Activated T-cell treated with anti-CD3 and anti-CD28 coated beads for 1 hour (primary cell): ENCODE results near the gene UPK3A.
A peak's percentile ranks its signal among the peaks of the same experiment; 100 is the strongest.
"Not testable (repeated sequence)": the region's sequence is repeated elsewhere in the genome, so short reads cannot be mapped to it uniquely, and the experiment has no call there.

Source experiments
- DNase-seq: peaks from one replicate; pipeline ENCODE4 v3.0.0-alpha.2; 2020; ENCODE audit warnings: low read depth

Gene UPK3A

DNA sequence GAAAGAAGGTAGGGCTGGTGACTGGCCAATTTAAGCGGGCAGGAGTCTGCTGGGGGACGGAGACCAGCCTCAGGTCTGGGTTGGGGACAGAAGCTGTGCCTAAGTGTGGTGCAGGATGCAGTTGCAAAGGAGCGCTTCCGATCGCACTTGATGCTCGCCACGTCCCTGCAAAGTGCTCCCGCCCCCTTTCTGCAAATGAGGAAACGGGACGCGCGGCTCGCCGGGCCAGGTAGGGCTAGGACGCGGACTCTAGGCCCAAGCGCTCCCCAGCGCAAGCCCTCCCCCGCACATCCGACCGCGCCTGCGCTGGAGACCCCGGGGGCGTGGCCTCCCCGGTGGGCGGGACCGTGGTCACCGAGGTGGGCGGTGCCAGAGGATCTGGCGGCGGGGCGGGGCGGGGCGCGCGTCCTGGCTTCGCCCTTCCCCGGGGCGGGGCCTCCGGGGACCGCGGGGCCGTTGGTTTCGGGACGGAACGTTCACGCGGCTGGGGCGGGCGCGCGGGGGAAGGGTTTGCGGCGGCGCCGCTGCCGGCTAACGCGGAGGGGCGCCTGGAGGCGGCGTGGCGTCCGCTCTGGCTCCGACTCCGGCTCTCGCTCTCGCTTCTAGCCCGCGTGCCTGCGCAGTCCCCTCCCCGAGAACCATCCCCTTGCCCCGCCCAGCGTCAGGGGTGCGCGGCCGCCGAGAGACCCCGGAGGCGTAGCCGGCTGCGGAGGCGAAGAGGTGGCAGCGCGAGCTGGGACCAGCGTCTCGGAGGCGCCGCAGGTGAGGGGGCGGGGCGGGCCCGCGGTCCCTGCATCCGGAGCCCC, 24.9 kb downstream of the UPK3A start, which contains the start of gene FAM118A:
Gene FAM118A, plus strand, starts transcription at position 513 of the 806 bp plus-strand sequence. CDS start 12,446 bp downstream, outside the sequence.
- peak; percentile 97 for DNase-seq

DNA sequence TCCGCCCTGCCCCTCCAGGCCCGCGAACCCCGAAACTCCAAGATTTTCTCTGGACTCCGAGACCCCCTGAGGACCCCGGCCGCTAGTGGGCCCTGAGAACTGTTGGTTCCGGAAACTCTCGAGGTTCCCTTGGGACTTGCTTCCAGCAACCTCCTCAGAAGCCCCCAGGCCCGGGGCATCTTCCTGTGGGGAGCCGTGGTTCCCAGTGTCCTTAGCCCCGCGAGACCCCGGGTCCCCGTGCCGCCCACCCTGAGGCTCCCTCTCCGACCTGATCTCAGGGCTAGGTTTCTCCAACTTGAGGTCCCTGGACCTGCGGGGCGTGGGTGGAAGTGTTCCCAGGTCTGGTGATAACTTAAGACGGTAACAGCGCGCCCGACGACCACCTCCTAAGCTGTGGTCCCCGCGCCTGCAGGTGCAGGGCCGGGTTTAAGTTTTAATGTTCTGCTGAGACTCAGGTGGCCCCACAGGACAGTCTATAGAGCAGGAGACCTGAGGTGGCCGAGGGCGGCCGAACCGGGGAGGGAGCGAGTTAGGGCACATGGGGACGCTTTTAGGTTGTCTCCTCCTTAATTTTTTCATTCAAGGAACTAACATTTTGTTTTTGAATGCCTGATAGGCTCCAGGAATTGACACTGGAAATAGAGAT, 25.7 kb downstream of the UPK3A start:
- no peak for DNase-seq

DNA sequence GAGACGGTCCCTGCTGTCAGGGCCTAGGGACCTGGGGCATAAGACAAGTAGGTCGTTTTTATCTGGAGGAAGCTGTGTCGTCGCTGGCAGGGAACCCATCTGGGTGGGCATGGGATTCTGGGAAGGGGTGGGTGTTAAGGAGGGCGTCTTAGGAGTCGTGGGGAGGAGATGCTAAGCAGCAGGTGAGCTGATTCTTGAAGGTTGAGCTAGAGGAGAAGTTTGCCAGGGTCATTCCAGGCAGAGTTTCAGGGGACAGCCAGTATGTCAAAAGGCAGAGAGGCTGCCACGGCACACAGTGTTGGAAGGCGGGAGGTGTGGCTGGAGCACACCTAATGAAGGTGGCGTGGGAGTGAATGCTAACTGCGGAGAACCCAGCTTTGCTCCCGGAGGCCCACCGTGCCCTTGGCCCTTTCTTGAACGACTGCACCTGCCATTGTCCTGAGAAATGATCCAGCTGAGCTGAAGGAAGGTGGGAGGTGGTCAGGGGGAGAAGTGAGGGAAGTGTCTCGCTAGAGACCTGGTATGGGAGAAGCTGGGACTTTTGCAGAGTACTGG, 26.3 kb downstream of the UPK3A start:
- no peak for DNase-seq

DNA sequence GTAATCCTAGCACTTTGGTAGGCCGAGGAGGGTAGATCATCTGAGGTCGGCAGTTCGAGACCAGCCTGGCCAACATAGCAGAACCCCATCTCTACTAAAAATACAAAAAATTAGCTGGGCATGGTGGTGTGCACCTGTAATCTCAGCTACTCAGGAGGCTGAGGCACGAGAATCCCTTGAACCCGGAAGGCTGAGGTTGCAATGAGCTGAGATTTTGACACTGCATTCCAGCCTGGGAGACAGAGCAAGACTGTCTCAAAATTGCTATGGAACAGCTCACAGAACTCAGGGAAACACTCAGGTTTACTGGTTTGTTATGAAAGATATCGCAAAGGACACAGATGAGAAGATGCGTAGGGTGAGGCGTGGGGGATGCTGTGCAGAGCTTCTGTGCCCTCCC, 27.7 kb downstream of the UPK3A start:
- no peak for DNase-seq

DNA sequence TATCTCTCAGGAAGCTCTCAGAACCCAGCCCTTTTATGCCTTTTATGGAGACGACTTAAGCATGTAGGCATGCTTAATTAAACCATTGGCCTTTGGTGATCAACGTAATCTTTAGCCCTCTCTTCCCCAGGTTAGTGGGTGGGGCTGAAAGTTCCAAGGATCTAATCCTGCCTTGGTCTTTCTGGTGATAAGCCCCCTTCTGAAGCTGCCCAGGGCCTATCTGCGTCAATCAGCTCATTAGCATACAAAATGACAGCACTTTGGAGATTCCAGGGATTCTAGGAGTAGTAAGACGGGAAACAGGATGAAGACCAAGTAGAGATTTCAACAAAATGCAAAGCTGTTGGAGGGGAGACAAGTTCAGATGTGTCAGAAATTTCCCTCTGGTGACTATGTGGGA, 28.1 kb downstream of the UPK3A start:
- DNase-seq = no peak

DNA sequence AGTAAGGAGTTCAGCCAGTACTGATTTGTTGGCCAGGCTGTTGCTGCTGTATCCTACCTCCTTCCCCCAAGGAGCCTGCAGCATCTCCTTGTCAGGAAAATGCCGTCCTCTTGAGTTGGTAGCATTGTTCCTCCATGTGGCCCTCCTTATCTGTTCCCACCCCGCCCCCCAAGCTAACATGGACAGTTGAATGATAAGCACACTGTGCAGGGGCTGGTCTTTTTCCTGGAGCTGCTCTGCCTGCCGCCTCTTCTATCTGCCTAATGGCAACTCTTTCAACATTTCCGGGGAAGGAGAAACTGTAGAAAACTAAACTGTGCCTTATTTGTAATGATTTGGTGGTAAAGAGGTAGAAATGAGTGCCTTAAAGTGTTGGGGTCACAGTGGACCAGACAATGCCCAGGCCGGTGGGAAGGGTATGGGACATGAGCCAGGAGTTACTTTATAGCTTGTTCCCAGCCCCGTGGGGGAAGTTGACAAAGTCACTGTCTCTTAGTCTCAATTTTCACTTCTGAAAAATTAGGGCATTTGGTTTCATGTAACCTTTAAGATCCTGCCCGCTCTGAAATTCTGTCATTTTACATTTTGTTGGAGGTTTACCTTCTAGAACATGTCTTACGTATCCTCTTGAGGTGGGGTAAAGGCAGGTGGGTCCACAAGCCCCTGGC, 29.4 kb downstream of the UPK3A start:
- DNase-seq = no peak

DNA sequence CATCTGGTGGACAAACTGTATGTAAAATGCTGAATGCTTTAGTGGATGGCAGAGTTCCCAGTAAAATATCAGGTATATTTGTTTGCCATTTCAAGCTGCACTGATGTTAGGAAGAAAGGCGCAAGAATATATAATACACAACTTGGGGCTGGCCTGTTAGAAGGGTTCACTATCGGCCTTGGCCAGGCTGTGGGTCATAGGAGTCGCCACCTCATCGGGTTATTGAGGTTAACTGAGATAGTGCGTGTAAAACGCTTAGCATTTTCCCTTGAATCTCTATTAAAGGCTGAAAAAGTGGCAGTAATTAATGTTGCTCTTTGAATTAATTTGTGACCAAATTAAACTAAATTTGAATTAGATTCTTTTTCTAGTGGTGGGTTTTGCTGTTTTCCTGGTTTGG, 30.0 kb downstream of the UPK3A start:
- DNase-seq = no peak

DNA sequence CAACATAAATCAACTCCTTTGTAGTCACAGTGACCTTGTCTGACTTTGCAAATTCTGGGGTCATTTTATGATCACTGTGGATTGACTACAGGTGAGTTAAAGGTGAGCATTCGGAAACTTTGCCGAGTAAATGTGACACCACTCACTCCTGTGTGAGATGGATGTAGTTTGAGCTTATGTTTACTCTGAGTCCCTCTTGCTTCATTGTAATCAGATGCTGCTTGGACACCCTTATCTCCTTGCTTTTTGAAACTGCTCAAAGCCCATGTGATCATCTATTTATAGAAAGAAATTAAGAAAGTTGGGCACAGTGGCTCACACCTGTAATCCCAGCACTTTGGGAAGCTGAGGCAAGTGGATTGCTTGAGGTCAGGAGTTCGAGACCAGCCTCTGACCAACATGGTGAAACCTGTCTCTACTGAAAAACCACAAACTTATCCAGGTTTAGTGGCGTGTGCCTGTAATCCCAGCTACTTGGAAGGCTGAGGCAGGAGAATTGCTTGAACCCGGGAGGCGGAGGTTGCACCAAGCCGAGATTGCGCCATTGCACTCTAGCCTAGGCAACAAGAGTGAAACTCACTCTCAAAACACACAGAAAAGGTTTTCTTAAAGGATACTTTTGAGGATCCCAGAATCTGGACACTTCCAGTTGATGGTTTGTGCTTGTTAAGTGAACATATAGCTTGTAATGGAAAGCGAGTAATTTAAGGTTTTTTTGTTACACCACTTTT, 32.2 kb downstream of the UPK3A start:
- DNase-seq = no peak

DNA sequence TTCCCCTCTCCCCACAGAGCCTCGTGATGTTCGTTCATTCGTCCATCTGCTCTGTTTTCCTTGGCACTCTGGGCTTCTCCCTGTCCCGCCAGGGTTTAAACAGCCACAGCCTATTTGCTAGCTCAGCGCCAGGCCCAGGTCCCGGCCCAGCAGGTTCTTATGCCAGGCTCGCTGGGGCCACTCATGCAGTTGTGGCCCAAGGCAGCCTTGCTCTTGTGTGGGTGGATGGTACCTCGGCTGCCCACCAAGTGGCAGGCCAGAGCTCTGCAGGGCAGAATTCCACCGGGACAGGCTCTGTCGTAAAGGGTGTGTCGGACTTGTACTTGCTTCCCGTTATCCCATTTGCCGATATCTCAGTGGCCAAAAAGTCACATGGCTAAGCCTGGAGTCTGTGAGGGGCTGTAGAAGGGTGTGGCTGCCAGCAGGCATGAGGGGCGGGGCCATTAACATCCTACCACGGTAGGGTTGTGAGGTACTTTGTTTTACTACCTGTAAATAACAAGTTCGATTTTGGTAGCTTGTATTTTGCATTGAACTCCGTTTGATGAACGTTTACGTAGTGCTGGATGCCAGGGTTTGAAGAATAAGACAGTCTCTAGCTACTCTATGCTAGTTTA, 32.9 kb downstream of the UPK3A start:
- no peak for DNase-seq

DNA sequence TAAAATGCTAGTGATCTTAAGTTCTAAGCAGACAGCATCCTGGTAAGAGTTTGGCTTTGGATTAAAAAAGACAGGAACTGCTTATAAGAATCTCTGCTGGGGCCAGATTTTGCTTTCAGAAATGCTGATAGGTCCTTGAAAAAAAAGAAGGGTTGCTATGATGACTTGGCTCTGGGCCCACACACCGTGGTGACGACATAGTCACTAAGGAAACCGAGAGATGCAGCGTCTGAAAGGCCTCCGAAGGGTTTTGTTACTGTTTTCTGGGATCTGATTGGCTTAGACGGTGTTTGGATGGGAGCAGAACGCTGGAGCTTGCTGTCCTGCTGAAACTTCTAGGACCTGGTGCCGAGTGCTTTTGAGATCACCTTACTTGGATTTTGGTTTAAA, 33.4 kb downstream of the UPK3A start:
- DNase-seq = peak; percentile 83

DNA sequence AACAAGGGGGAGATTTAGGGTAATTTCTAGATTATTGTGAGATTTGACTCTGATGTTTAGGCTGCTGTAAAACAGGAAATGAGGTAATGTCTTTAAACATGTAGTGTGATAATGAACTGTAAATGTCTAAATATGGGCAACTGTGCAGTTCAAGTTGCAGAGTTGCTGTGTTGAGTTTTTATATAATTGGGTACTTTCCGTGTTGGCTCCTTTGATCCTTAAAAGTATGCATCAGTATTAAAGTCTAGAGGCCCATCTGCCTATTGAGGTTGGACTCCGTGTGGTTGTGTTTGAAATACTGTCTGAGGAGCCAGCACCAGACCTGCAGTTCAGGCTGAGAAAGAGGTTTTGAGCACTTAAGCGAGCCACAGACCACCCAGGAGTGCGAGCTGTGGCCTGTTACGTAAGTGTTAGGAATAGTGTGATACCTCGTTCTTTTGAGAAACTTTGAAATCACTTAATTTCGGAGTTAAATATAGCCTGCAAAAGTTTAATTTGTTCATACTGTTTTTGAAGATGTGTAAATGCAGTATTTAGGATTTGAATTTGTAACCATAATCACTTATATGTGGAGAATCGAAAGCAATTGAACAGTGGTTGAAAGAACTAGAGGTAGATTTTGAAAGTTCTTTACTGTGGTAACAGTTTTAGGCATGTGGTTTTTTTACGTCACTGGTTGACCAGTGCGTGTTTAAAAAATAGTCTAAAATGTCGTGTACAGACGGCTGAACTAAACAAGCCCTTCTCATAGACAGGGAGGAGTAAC, 34.0 kb downstream of the UPK3A start:
- DNase-seq = peak; percentile 29

DNA sequence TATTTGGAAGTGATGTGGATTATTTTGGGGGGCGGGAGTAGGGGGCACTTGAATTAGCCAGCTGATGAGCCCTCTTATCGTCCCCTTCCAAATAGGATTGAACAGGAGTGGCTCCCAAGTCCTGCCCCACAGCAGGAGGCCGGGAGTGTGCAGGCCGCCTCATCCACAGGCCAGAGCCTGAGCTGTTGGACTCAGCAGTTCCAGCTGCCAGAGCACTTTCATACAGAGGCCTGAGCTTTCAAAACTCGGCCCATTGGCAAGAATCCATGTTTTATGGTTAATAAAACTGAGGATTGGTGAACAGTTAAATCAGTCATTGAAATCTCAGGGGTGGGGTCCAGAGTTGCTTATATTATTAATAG, 34.6 kb downstream of the UPK3A start:
- no peak for DNase-seq

DNA sequence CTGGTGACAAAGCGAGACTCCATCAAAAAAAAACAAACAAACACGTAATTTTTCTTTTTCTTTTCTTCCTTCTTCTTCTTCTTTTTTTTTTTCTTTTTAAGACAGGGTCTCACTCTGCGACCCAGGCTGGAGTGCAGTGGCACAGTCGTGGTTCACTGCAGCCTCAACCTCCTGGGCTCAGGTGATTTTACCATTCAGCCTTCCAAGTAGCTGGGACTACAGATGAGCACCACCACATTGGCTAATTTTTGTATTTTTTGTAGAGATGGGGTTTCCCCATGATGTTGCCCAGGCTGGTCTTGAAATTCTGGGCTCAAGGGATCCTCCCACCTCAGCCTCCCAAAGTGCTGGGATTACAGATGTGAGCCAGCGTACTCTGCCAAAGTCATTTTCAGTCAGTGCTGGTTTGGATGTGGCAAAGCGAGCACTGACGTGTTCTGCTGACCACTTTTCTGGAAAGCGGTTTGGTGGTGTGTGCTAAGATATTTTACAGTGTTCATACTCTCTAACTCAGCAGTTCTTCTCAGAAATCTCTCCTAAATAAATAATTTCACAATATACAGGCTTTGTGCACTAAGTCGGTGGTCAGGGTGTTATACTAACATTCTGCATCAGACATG, 35.7 kb downstream of the UPK3A start:
- DNase-seq = no peak

DNA sequence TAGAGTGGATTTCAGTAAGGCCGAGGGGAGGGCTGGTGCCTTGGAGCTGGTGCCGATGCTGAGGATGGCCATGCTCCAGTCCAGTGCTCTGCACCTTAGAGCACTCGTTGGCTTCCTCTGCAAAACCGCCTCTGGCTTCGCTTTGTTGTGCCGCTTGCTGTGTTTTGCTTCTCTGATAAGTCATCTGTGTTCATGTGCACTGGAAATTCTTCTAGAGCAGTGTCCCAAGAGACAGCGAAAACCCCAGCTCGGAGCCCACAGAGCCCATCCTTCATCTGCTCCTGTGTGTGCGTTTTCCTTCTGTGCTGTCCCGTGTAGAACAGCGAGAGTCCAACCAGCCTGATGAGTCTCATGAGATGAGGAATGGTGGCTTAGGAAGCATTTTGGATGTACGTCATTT, 37.1 kb downstream of the UPK3A start:
- DNase-seq = no peak

DNA sequence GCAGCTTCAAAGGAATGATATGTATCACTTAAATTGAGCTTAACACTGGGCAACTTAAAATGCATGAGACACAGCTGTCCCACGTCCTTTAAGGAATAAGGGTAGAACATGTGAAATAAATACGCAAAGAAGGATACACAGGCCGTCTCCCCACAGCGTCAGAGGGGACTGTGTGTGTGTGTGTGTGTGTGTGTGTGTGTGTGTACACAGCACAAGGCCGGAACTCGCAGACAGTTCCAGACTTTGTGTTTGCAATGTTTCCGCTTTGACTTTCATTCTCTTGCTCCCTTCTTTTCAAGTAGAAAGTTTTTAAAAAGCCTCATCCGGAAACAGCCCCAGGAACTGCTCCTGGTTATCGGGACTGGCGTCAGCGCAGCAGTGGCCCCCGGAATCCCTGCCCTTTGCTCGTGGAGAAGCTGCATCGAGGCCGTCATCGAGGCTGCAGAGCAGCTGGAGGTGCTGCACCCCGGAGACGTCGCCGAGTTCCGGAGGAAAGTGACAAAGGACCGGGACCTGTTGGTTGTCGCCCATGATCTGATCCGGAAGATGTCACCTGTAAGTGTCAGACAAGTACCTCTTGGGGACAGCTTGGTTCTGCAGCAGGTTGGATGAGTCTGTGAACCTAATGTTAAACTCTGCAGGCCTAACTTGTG, 38.2 kb downstream of the UPK3A start:
- DNase-seq = no peak

DNA sequence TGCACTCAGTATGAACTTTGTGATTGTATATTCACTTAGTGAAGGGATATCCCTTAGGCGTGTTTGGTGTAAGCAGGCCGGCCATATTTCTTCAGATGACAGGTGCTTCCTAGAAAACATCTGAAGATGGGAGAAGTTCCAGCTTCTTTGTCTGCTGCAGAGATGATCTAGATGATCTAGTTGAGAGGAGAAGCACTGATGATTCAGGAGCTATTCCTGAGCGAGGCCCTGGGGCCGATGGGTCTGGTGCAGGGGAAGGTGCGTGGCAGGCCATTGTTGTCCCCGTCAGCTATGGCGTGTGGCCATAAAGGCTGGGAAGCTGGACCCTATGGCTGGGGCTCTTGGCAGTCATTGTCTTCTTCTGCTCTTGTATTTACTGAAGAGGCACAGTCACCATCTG, 38.9 kb downstream of the UPK3A start:
- no peak for DNase-seq

DNA sequence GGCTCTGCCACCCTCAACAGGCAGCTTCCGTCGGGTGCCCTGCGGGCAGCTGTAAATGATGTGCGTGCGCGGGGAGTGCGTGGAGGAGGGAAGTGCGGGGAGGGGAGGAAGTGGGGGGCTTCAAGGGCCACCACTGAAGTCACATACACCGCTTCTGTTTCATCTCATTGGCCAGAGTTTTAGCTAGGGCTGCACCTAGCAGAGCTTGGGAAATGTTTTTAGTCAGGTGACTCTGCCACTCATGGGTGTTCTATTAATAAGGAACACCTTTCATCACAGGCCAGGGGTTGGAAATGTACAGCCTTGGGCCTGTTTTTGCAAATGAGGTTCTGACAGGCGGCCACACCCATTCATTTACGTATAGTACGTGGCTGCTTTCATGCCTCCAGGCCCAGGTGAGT, 39.6 kb downstream of the UPK3A start:
- DNase-seq = no peak

DNA sequence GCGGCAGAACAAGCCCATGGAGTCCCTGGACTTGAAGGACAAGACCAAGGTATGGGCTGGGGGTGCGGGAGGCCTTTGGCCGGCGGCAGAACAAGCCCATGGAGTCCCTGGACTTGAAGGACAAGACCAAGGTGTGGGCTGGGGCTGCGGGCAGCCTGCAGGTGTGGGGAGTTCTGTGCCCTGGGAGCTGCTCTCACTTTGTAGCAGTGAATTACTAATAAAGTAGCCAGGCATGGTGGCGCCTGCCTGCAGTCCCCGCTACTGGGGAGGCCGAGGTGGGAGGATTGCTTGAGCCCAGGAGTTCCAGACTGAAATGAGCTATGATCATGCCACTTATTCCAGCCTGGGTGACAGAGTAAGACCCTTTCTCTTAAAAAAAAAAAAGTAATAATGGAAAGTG, 43.5 kb downstream of the UPK3A start:
- DNase-seq = not testable (repeated sequence)

DNA sequence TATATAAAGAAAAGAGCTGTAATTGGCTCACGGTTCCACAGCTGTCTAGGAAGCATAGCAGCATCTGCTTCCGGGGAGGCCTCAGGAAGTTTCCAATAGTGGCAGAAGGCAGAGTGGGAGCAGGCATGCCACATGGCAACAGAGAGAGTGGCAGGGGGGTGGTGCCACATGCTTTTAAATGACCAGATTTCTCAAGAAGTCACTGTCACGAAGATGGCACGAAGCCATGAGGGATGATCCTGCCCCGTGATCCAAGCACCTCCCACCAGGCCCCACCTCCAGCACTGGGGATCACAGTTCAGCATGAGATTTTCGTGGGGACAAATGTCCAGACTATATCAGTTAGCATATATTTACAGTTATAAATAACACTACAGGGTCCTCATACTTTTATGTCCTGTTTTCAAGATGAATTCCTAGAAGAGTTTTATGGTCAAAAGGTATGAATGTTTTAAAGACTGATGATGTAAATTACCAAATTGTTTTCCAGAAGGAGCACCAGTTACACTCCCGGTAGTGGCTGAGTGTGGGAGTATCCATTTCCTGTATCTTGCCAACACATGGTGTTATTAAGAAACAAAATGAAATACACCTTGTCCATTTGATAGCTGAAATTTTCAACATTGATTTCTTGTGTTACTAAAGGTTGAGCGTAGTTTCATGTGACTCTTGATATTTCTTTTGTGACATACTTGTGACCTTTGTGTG, 44.2 kb downstream of the UPK3A start:
- DNase-seq = no peak
